ENCODE data around the gene EMP1.
"Not testable (repeated sequence)": the region's sequence is repeated elsewhere in the genome, so short reads cannot be mapped to it uniquely, and the experiment has no call there.

Gene EMP1

GRCh38 chr12:13257356-13257875 is 60.9 kb downstream of the EMP1 start:
- no peak for DNase-seq (ENCODE audit: low read depth in 2 of 2)

- no peak for DNase-seq (ENCODE audit: low read depth in 2 of 2)
Measured at GRCh38 chr12:13258197-13258596, 61.7 kb downstream of the EMP1 start.

GRCh38 chr12:13258717-13259119 is 62.2 kb downstream of the EMP1 start:
- DNase-seq (ENCODE audit: low read depth in 2 of 2), result no peak

- not testable (repeated sequence) for DNase-seq (ENCODE audit: low read depth in 2 of 2)
Measured at GRCh38 chr12:13259625-13260024, 63.1 kb downstream of the EMP1 start.

GRCh38 chr12:13267826-13268225 is 71.3 kb downstream of the EMP1 start:
- not testable (repeated sequence) for DNase-seq (ENCODE audit: low read depth in 2 of 2)

- no peak for DNase-seq (ENCODE audit: low read depth in 2 of 2)
Measured at GRCh38 chr12:13268581-13268980, 72.1 kb downstream of the EMP1 start.
